GM18508 (cell line): ENCODE results near the gene ZC3H6.
"Not testable (repeated sequence)": the region's sequence is repeated elsewhere in the genome, so short reads cannot be mapped to it uniquely, and the experiment has no call there.

Experiments used
- ATAC-seq: cut with Tn5 transposase; IDR thresholded peaks from one replicate; pipeline ENCODE4 v1.9.1; 2021; ENCODE audit warnings: moderate number of reproducible peaks; ENCODE audit not compliant: insufficient read depth, unreplicated experiment

Gene ZC3H6

DNA sequence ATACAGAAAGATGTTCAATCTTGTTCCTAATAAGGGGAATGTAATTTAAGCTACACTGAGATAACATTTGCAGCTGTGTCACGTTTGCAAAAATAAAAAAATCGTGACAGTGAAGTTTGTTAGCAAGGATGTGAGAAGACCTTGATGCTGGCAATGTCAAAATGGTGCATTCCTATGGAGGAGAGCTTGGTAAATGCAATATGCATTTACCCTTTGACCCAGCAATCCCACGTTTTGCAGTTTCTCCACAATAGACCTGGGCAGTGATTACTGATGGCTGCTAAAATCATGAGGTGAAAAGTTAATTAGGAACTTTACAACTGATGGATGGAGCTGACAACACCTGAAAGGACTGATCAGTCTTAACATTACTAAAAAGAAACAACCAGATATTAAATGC, 43.1 kb downstream of the ZC3H6 start:
- ATAC-seq = no peak

DNA sequence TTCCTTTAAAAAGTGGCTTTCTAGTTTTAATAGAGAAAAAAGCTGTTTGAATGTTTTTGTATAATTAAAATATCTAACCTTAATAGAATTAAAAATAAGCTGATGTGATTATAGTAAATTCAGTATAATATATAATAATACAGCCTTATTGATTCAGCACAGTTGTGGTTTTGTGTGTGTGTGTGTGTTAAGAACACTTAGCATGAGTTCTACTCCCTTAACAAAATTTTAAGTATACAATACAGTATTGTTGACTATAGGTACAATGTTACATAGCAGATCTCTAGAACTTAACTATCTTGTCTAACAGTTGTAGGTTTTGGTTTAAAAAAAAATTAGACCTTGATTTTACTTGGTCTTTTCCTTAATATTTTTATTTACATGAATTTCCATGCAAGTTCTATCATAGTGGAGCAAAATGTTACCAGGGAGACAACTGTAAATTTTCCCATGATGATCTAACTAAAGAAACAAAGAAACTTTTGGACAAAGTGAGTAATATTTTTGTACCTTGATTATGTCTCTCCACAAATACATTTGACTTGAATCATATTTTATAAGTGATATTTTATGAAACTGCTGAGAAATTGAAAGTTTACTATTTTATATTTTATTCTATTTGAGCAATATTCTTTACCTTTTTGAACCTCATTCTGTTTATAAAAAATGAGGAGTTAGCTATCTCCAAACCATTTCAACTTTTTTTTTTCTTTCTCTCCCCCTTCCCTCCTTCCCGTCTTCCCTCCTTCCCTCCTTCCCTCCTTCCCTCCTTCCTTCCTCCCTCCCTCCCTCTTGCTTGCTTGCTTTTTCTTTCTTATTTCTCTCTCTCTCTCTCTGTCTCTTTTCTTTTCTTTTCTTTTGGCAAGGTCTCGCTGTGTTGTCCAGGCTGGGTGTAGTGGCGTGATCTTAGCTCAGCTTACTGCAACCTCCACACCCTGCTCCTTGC, 46.3 kb downstream of the ZC3H6 start:
- ATAC-seq = no peak

DNA sequence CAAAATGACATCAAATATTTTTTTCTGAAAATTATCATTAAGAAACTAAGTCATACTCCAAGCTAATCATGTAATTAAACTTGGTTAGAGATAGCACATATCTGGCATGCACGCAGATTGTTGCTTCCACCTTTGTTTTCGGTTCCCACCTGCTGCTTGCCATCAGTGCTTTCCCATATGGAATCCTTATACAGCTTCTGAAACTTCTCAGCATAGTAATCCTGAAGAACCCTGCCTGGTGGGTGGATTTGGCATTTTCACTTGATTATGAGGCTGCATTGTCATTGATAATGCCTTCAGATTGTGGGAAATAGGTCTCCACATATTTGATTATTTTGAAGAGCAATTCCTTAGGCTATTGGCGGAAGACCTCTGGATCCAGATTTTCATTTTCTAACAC, 47.5 kb downstream of the ZC3H6 start:
- no peak for ATAC-seq

GRCh38 chr2:112332123-112332696, 56.8 kb downstream of the ZC3H6 start:
- ATAC-seq = no peak

DNA sequence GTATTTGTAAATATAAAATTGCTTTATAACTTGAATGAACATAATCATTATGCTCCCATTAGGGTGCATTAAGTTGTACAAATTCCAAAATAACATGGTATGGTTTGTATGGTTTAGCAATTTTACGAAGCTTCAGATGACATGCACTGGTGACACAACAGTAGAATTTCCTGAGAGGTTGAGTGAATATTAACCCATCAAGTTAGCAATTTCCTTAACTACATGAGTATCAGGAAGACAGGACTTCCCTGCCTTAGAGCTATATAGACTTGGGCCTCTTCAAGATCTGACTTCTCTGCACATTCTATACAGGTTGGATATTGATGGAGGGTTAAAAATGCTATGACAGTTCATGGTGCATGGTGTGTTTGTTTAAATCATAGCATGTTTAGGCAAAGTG, 60.2 kb downstream of the ZC3H6 start:
- ATAC-seq = no peak

DNA sequence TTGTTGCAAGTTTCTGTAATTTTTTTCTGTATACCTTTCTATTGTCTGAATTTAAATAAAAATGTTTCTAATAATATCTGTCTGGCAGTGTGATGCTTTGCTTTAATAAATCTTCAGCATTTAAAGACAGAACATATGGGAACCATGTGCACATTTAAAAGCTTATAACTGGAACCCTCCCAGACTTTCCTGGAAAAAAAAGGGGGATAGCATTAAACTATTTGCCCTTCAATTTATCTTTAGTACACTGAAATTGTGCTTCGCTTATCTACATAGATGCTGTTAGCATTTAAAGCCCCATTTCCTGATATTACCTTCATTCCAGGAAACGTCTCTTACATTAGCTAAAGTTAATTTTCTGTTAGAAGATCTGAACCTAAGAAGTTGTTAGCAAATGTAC, 64.6 kb downstream of the ZC3H6 start:
- no peak for ATAC-seq

DNA sequence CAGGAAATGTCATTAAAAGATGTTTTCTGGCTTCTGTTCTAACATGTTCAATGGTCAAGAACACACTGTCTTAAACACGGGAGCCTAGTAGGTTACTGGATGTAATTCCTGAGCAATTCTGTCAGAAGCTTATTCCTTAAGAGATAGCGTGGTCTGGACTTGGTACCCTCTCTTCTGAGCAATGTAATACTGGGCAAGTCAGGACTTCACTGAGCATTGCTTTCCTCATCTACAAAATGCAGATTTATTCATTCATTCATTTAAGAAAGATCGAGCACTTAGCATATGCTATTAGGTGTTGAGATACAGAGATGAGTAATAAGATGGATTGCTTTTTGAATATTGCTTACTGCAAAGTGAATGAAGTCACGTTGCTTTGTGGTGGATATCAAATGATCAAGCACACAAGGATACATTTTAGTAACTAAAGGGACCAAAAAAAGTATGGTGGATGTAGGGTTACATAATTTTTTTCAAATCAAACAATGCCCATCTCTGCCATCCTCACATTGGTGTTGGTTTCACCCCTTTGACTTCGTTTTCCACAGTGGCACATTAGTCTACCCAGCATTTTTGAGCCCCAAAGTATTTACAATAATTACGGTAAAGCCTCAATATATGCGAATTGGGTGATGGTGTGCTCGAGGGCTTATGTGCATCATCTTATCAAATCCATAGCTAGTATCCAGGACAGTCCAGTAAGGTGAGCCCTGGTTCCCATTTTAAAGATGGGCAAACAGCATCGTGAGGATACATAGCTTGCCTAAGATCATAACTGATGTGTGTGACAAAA, 65.3 kb downstream of the ZC3H6 start:
- no peak for ATAC-seq

DNA sequence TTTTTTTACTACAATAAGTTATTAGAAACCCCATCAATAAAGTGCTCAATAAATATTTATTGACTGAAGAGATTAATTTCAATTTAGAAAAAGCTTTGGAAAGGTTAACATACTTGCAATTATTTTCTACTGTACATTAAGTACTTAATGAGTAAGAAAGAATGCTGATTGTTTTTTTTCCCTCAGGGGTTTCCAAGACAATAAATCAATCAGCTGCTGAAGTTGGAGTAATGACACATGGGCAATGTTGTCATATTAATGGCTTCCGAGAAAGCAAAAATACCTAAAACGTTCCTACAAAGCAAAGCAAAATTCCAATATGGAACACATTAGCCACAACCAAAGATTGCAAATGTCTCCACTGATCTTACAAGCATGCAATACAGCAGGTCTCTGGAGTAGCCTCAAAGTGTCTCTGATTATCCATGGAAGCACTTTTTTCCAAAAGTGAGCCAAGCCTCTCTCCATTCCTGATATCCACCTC, 66.7 kb downstream of the ZC3H6 start:
- ATAC-seq = no peak

DNA sequence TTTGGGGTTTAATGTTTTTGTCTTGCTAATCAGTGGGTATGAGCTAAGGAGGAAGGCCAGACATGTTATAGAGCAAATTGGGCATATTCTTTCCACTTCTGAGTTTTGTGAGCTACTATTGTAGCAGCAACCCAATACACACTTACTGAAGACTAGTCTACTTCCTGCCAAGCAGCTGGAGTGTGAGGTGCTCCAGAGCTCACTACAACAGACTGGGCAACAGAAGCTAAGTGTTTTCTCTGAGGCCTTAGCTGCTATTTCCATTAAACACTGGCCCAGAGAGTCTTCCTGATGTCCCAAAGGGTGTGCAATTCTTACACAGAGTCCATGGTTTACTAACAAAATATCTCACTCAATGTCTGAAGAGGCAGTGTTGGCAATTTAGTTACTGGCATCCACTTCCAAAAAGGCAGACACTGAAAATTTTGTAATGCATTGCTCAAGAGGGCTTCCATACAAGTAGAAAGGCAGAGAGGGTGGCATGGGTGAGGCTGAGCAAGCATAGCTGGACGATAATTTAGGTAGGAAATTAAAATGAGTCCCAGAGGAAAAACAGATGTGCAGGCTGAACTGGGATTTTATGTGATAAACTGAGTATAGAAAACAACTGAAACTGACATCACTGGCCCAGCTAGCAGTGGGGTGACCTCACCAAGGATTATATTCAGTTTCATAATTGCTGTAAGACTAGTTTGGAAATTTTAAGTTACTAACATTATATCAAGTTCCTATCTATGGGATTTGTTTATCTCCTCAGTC, 68.6 kb downstream of the ZC3H6 start:
- no peak for ATAC-seq

DNA sequence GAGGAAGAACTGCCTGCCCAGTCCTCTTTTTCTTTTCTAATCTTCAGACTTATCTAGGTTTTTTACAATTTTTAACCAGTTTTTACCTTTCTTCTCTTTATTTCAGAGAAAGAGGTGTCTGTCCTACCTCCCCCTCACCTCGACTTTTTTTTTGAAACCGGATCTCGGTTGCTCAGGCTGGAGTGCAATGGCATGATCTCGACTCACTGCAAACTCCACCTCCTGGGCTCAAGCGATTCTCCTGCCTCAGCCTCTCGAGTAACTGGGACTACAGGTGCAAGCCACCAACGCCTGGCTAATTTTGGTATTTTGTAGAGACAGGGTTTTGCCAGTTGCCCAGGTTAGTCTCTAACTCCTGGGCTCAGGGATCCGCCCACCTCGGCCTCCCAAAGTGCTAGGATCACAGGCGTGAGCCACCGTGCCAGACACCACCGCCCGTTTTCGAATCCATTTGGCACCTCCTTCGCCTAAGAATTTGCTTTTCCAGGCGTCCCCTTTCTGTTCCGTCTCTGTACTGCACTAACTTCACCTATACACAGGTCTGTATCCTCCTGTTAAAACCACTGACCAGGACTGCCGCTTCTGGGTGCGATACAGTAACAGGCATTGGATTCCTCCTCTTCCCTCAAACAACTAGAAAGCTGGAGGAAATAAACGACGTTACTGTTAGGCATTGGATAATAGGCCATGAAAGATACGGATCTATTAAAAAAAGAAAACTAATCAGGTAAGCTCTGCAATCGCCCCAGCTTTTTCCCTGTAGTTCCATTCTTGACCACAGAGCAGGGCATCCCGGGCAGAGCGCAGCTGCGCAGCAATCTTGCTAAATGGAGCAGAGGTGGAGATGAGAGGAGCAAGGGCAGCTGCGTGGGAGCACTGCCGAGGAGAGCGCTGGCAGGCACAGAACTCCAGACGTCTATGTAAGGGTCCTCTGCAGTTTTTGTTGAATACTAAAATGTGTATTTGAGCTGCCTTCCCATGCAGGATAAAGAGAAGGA, 69.9 kb downstream of the ZC3H6 start:
- ATAC-seq = no peak

DNA sequence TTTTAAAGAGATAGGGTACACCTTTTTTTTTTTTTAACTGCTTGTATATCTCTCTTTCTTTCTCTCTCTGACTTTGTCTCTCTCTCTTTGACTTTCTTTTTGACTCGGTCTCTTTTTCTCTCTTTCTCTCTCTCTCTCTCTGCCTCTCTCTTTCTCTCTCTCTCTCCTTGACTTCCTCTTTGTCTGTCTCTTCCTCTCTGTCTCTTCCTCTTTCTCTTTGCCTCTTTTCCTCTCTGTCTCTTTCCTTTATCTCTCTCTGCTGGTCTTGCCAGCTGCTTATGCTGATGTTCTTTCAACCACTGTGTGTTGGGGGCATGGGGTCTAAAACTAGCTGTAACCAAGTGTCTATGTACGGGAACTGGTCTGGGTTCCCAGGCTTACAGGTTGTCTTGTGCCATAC, 76.9 kb downstream of the ZC3H6 start:
- ATAC-seq = not testable (repeated sequence)

DNA sequence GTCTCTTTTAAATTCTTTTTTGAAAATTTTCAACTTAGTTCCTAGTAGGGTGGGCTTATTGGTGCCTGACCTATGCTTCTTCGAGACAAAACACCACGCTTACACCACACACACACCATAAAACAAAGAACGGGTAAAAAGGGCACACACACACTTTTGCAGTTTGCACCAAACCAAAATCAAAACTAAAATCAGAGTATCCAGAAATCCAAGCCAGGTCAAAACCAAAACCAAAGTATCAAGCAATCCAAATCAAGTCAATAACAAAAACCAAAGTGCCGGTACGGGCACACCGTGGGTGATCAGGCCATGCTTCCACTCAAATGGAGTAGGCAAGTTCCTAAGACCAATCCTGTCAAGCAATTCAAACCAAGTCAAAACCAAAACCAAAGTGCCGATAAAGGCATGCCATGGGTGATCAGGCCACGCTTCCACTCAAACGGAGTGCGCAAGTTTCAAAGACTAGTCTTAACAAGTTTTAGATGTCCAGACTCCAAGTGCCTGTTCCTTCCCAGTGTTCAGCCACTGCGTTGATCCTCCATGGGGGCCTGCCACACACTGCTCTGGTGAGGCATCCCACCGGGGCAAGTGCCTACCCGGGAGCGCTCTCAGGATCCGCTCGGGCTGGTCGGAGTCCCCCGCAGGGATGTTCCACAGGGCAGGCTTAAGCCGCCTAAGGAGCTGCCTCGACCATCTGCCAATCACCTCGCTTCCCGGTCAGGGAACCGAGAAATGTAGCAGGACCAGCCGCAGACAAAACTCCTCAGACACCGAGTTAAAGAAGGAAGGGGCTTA, 77.6 kb downstream of the ZC3H6 start:
- ATAC-seq = not testable (repeated sequence)

DNA sequence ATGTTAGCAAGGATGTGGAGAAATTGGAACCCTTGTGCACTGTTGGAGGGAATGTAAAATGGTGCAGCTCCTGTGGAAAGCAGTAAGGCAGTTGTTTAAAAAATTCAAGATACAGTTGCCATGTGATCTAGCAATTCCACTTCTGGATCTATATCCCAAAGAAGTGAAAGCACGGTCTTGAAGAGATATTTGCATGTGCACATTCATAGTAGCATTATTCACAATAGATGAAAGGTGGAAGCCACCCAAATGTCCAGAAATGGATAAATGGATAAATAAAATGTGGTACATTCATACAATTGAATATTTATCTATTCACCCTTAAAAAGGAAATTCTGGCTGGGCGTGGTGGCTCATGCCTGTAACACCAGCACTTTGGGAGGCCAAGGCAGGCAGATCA, 78.9 kb downstream of the ZC3H6 start:
- not testable (repeated sequence) for ATAC-seq

GRCh38 chr2:112360055-112360454, 84.7 kb downstream of the ZC3H6 start:
- not testable (repeated sequence) for ATAC-seq
